Ectodermal cell (in vitro differentiated cells): Measurements from ENCODE around the gene B4GALT1.

Experiments
- H3K27ac ChIP-seq: 2 replicates; pipeline ENCODE4 v1.7.0; 2013; ENCODE audit warnings: mild to moderate bottlenecking, low read depth, low read length; ENCODE audit not compliant: insufficient read depth, poor library complexity, severe bottlenecking
- H3K27me3 ChIP-seq: 2 replicates; pipeline ENCODE4 v1.7.0; 2013; ENCODE audit warnings: mild to moderate bottlenecking, low read length; ENCODE audit not compliant: insufficient read depth, control insufficient read depth, poor library complexity, severe bottlenecking
- H3K36me3 ChIP-seq: one replicate; pipeline ENCODE4 v1.7.0; 2013; ENCODE audit warnings: low read length; ENCODE audit not compliant: control insufficient read depth, insufficient read depth
- H3K4me1 ChIP-seq: one replicate; pipeline ENCODE4 v1.7.0; 2013; ENCODE audit warnings: low read length; ENCODE audit not compliant: control insufficient read depth, insufficient read depth
- H3K4me3 ChIP-seq: 2 replicates; pipeline ENCODE4 v1.7.0; 2013; ENCODE audit warnings: low read depth, low read length, control low read depth; ENCODE audit not compliant: insufficient read depth
- H3K9me3 ChIP-seq: 2 replicates; pipeline ENCODE4 v1.7.0; 2013; ENCODE audit warnings: mild to moderate bottlenecking, low read length, moderate library complexity; ENCODE audit not compliant: control insufficient read depth
- WGBS, 2 experiments: methylation state at CpG; one replicate each; pipeline ENCODE4 v1.1.7; 2013; ENCODE audit warnings: missing lambda C conversion rate in 2 of 2; 5-methylcytosine and 5-hydroxymethylcytosine counted together

Gene B4GALT1

DNA sequence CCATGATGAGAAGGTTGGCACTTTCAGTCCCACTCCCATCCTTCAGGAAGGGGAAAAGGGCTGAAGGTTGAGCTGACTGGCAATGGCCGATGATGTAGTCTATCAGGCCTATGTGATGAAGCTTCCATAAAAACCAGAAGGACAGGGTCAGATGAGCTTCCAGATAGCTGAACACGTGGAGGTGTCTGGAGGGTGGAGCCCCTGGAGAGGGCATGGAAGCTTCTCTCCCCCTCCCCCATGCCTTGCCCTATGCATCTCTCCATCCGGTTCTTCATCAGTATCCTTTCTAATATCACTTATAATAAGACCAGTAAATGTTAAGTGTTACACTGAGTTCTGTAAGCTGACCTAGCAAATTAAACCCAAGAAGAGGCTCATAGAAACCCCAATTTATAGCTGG, 58.0 kb downstream of the B4GALT1 start:
- Histone ChIP-seq H3K27ac (no peak overlapping the region), H3K36me3 (no peaks in the 10 kb centered on the region), H3K4me1 (peaks cover 8% of the 10 kb centered on the region), H3K4me3 (no peak overlapping the region), H3K9me3 (no peaks in the 10 kb centered on the region), H3K27me3 (no peaks in the 10 kb centered on the region)
- 89 to 94% methylated on average over 2 to 3 of the region's 3 CpGs for WGBS, 2 experiments

DNA sequence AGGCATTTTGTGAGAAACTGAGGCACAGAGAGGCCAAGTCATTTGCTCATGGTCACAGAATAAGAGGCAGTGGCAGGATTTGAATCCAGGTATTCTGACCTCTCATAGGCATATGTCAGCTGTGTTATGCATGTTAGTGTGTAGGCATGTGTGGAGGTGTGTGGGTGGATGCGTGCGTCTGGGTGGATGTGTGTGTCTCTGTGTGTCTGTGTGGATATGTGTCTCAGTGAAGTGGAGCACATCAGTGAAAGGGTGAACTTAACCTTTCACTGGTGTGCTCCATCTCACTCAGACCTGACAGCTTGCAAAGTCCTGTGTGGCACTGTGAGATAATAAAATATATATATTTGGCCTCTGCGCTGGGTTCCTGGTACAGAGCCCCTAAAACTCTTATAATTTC, 58.7 kb downstream of the B4GALT1 start:
- Histone ChIP-seq H3K4me3 (no peak overlapping the region), H3K4me1 (peaks cover 12% of the 10 kb centered on the region), H3K9me3 (no peaks in the 10 kb centered on the region), H3K27ac (no peak overlapping the region), H3K36me3 (no peaks in the 10 kb centered on the region), H3K27me3 (no peaks in the 10 kb centered on the region)
- WGBS, 2 experiments = 93 to 98% methylated on average over 3 of the region's 3 CpGs

DNA sequence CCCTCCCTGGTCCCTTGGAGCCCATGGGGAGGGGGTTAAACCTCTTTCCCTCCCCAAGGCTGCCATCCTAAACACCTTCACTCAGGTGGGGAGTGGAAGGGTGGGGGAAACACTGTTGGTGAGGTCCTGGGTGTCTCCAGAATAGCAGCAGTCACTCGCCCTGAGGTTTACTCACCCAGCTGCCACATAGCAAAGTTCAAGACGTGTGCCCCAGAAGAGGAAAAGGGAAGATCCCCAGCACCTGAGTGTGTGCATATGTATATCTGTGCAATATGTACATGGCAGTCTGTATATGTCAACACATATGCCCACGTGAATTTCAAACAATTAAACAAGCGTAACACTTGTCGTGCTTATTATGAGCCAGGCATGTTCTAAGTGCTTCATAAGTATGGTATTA, 59.4 kb downstream of the B4GALT1 start:
- Histone ChIP-seq H3K27ac (no peak overlapping the region), H3K27me3 (no peaks in the 10 kb centered on the region), H3K36me3 (no peaks in the 10 kb centered on the region), H3K4me1 (peaks cover 19% of the 10 kb centered on the region), H3K9me3 (no peaks in the 10 kb centered on the region), H3K4me3 (no peak overlapping the region)
- 70 to 76% methylated on average over 5 of the region's 5 CpGs for WGBS, 2 experiments

DNA sequence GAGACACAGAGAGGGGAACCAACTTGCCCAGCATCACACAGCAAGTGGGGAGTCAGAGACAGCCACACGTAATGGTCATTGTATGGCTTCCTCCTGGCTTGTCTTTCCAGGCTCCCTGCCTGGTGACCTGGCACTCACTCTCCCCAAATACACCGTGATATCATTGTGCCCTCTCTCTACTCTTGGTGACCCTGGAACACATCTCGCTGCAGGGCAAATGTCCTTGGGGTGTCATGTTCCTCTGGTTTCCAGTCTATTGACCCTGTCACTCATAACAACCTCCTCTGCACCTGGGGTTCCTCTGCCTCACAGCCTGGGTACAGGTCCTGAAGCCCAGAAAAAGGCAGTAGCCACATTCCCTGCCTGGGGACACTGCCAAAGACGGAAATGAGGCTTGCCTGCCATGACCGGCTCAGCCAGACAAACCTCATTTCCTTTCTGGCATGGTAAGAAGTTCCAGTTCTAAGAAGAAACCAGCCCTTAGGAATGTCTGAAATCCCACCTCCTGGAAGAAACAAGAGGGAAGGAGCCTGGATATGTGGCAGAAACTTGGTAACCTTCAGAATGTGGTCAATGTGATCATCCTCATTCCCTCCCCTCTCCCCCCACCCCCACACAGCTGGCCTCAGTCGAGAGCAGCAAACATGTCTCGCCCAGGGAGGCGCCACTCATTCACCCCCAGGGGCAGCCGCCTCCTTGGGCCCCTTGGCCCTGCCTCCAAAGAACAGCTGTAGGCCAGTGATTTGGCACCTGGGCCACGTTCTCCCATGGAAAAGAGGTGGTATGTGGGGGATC, 60.1 kb downstream of the B4GALT1 start:
- WGBS, 2 experiments = 69 to 72% methylated on average over 10 of the region's 10 CpGs
- H3K9me3 ChIP-seq = no peaks in the 10 kb centered on the region
- no peak overlapping the region for H3K4me3 ChIP-seq
- H3K4me1 ChIP-seq = peaks cover 20% of the 10 kb centered on the region
- no peaks in the 10 kb centered on the region for H3K36me3 ChIP-seq
- H3K27me3 ChIP-seq = no peaks in the 10 kb centered on the region
- H3K27ac ChIP-seq = no peak overlapping the region

DNA sequence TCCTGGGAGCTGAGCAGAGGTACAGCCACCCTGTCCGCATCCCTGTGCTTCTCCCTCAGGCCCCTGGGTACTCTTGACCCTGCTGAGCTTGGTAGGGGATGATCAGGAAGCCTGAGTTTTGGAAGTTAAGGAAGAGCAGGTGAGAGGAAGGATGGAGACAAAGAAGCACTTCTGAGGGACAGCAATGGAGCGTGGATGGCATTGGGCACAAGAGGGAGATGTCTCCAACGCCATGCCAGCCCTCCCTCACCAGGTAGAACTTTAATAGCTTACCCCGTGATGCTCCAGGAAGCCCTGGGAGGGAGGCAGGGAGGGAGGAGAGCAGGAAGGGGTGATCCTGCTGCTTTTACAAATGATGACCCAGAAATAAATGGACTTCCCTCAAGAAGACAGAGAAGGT, 60.8 kb downstream of the B4GALT1 start:
- Histone ChIP-seq H3K9me3 (no peaks in the 10 kb centered on the region), H3K4me1 (peaks cover 20% of the 10 kb centered on the region), H3K27ac (no peak overlapping the region), H3K27me3 (no peaks in the 10 kb centered on the region), H3K4me3 (no peak overlapping the region), H3K36me3 (no peaks in the 10 kb centered on the region)
- 81 to 92% methylated on average over 4 of the region's 4 CpGs for WGBS, 2 experiments

DNA sequence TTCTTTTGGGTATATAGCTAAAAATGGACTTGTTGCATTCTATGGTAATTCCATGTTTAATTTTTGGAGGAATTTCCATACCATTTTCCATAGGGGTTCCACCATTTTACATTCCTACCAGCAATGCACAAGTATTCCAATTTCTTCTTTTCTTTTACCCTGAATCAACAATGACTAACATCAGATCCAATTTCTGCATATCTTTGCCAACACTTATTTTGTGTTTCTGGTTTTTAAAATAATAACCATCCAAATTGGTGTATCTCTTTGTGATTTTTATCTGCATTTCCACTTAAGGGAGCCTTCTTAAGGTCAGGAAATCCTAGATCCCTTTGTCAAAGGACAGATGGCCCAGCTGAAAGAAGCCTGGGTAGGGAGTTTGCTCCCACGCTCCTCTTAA, 61.2 kb downstream of the B4GALT1 start:
- Histone ChIP-seq H3K36me3 (no peaks in the 10 kb centered on the region), H3K4me1 (peaks cover 20% of the 10 kb centered on the region), H3K9me3 (no peaks in the 10 kb centered on the region), H3K27ac (no peak overlapping the region), H3K4me3 (no peak overlapping the region), H3K27me3 (no peaks in the 10 kb centered on the region)
- WGBS, 2 experiments = 80 to 100% methylated on average over 1 of the region's 1 CpG

DNA sequence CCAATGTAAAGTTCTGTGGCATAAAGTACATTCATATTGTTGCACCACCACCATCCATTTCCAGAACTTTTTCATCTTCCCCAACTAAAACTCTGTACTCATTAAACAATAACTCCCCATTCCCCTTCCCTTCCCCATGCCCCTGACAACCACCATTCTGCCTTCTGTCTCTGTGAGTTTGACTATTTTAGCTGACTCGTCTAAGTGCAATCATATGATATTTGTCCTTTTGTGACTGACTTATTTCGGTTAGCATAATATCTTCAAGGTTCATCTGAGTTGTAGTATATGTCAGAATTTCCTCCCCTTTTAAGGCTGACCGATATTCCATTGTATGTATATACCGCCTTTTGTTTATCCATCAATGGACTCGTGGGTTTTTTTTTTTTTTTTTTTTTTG, 61.6 kb downstream of the B4GALT1 start:
- Histone ChIP-seq H3K36me3 (no peaks in the 10 kb centered on the region), H3K27me3 (no peaks in the 10 kb centered on the region), H3K4me3 (no peak overlapping the region), H3K27ac (no peak overlapping the region), H3K4me1 (peaks cover 20% of the 10 kb centered on the region), H3K9me3 (no peaks in the 10 kb centered on the region)
- WGBS, 2 experiments = 94 to 100% methylated on average over 5 of the region's 5 CpGs

DNA sequence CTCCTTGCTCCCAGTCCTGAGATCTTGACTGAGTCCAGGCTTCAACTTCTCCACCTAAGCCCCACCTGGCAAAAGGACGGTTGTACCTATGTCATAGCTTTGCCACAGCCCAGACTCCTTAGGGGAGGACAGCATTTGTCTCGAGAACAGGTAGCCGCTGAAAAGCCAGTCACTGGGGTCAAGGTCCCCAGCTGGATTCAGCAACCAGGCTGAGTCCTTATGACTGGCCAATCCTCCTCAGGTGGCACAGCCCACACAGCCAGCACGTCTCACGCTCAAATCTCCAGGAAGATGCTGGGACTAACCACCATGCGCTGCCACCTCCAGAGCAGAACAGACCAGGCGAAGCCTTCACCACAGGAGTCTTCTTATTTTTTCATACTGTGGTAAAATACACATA, 62.7 kb downstream of the B4GALT1 start:
- Histone ChIP-seq H3K27me3 (no peaks in the 10 kb centered on the region), H3K27ac (no peak overlapping the region), H3K9me3 (no peaks in the 10 kb centered on the region), H3K36me3 (no peaks in the 10 kb centered on the region), H3K4me1 (peaks cover 20% of the 10 kb centered on the region), H3K4me3 (no peak overlapping the region)
- WGBS, 2 experiments = 95 to 96% methylated on average over 7 of the region's 7 CpGs

DNA sequence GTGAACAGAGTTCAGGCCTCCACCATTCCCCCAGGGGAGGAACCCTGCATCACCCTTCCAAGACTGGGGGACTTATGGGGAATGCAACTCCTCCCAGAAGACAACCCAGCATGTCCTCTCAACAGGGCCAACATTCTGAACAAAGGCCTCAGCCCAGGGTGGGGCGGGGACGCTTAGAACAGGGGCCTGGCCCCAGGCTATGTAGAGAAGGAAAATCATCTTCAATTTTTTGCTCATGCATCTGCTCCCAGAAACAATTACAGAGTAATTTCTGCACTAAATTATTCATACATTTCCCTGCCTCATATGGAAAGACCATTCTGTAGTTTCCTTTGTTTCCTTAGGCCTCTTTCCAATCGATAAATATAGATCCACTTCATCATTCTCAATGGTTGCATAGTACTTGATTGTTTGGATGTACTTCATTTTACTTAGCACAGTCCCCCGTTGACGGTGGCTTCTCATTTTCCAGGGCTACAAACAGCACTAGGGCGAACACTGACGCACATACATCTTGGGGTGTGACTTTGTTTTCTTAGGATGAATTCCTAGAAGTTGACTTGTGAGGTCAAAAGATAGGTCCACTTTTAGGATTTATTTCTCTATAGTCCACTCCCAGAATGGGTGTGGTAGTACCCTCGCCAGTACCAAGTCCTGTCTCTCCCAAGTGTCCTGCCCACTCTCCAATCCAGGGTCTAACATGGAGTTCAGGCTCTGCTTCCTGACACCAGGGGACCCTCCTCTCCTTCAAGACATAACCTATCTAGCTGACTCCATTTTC, 63.4 kb downstream of the B4GALT1 start:
- Histone ChIP-seq H3K27ac (no peak overlapping the region), H3K4me1 (peaks cover 20% of the 10 kb centered on the region), H3K27me3 (no peaks in the 10 kb centered on the region), H3K4me3 (no peak overlapping the region), H3K36me3 (no peaks in the 10 kb centered on the region), H3K9me3 (no peaks in the 10 kb centered on the region)
- WGBS, 2 experiments = 89 to 90% methylated on average over 8 of the region's 8 CpGs

DNA sequence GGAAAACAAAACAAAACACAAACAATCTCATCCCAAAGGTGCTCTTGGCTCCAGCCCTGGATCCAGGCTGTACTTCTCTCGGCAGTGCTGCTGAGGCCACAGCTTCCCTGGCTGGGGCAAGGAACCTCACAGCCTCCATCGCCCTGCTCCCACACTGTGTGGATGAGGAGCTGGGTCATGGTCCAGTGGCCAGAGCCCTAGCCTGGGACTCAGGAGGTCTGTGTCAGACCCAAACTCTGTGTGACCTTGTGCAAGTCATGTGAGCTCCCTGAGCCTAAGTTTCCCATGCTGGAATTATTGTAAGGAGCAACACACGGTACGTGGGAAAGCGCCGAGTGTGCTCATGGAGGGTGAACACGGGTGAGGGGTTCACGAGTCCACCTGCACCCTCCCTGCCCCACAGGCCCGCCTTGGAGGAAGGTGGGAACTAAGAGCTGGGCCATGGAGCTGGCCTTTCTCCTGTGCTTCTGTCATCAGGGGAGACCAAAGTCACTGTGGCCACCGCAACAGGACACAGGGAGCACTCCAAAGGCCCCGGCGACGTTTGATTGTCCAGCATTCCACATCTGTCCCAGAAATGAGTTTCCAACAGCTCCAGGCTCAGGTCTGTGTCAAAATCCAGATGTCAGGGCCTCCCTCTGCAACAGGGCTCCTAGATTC, 64.5 kb downstream of the B4GALT1 start:
- Histone ChIP-seq H3K4me1 (peaks cover 20% of the 10 kb centered on the region), H3K9me3 (no peaks in the 10 kb centered on the region), H3K27me3 (no peaks in the 10 kb centered on the region), H3K27ac (no peak overlapping the region), H3K36me3 (no peaks in the 10 kb centered on the region), H3K4me3 (no peak overlapping the region)
- WGBS, 2 experiments = 94 to 96% methylated on average over 13 of the region's 13 CpGs
